Central memory CD8-positive, alpha-beta T cell (primary cell): ENCODE data around the gene TBR1.
A peak's percentile ranks its signal among the peaks of the same experiment; 100 is the strongest.

ENCODE experiments used
- ATAC-seq: fragments of 150-1000 bp; cut with Tn5 transposase; replicated peaks from 2 replicates; pipeline ENCODE4 v1.10.0; 2022; ENCODE audit warnings: mild to moderate bottlenecking, moderate FRiP score, moderate number of reproducible peaks; ENCODE audit not compliant: poor library complexity, severe bottlenecking; ENCODE audit errors: extremely low read depth
- DNase-seq, 2 donors: peaks; one replicate each; pipeline ENCODE4 v3.0.0; 2021; ENCODE audit warnings: low spot score in 2 of 2
- H3K27ac Mint-ChIP-seq: one replicate; pipeline ENCODE4 v1.8.0; 2022; ENCODE audit warnings: low read depth, mild to moderate bottlenecking, moderate library complexity, mixed read lengths
- H3K27me3 Mint-ChIP-seq: one replicate; pipeline ENCODE4 v1.8.0; 2022; ENCODE audit warnings: mixed read lengths
- H3K36me3 Mint-ChIP-seq: one replicate; pipeline ENCODE4 v1.8.0; 2022; ENCODE audit warnings: mild to moderate bottlenecking, moderate library complexity, mixed read lengths; ENCODE audit not compliant: insufficient read depth
- H3K4me1 Mint-ChIP-seq: one replicate; pipeline ENCODE4 v1.8.0; 2022; ENCODE audit warnings: mixed read lengths
- H3K4me3 Mint-ChIP-seq: one replicate; pipeline ENCODE4 v1.8.0; 2022; ENCODE audit warnings: mild to moderate bottlenecking, moderate library complexity, mixed read lengths
- H3K9me3 Mint-ChIP-seq: one replicate; pipeline ENCODE4 v1.8.0; 2022; ENCODE audit warnings: mixed read lengths

Gene TBR1

GRCh38 chr2:161425728-161426454 is 9.8 kb downstream of the TBR1 start:
- Mint-ChIP-seq H3K27ac (no peak overlapping the region), H3K4me3 (no peak overlapping the region), H3K9me3 (no peaks in the 10 kb centered on the region), H3K4me1 (peaks cover 19% of the 10 kb centered on the region), H3K36me3 (peaks cover 9% of the 10 kb centered on the region), H3K27me3 (peaks cover 87% of the 10 kb centered on the region)
- no peak for ATAC-seq
- no peak for DNase-seq

- DNase-seq, result no peak
- Mint-ChIP-seq H3K27ac (no peak overlapping the region), H3K4me3 (peak overlapping the region; percentile 37), H3K27me3 (peaks cover 87% of the 10 kb centered on the region), H3K4me1 (peaks cover 19% of the 10 kb centered on the region), H3K36me3 (peaks cover 9% of the 10 kb centered on the region), H3K9me3 (no peaks in the 10 kb centered on the region)
- no peak for ATAC-seq
Measured at GRCh38 chr2:161426455-161426921, 10.4 kb downstream of the TBR1 start.

GRCh38 chr2:161426922-161427663 is 11.0 kb downstream of the TBR1 start:
- DNase-seq, result no peak
- Mint-ChIP-seq H3K36me3 (peaks cover 9% of the 10 kb centered on the region), H3K4me1 (peaks cover 19% of the 10 kb centered on the region), H3K27me3 (peaks cover 87% of the 10 kb centered on the region), H3K27ac (no peak overlapping the region), H3K9me3 (no peaks in the 10 kb centered on the region), H3K4me3 (peak overlapping the region; percentile 37)
- ATAC-seq, result no peak

GRCh38 chr2:161427664-161428587 is 11.8 kb downstream of the TBR1 start:
- peaks cover 86% of the 10 kb centered on the region for H3K27me3 Mint-ChIP-seq
- H3K4me1 Mint-ChIP-seq, result peaks cover 19% of the 10 kb centered on the region
- ATAC-seq (no peak), DNase-seq (no peak)
- H3K36me3 Mint-ChIP-seq, result peaks cover 9% of the 10 kb centered on the region
- H3K27ac Mint-ChIP-seq, result no peak overlapping the region
- H3K4me3 Mint-ChIP-seq, result peak overlapping the region; percentile 37
- no peaks in the 10 kb centered on the region for H3K9me3 Mint-ChIP-seq

GRCh38 chr2:161430386-161430785 is 14.3 kb downstream of the TBR1 start:
- H3K36me3 Mint-ChIP-seq, result peaks cover 3% of the 10 kb centered on the region
- no peak for ATAC-seq

GRCh38 chr2:161432107-161432506 is 16.0 kb downstream of the TBR1 start:
- Mint-ChIP-seq H3K27ac (no peak overlapping the region), H3K9me3 (no peaks in the 10 kb centered on the region), H3K36me3 (peaks cover 3% of the 10 kb centered on the region), H3K4me1 (peaks cover 6% of the 10 kb centered on the region), H3K4me3 (no peak overlapping the region), H3K27me3 (peaks cover 72% of the 10 kb centered on the region)
- DNase-seq (no peak), ATAC-seq (no peak)

More at GRCh38 chr2:161430386-161430785, 14.3 kb downstream of the TBR1 start:
- peaks cover 8% of the 10 kb centered on the region for H3K4me1 Mint-ChIP-seq
- H3K4me3 Mint-ChIP-seq, result no peak overlapping the region
- peaks cover 84% of the 10 kb centered on the region for H3K27me3 Mint-ChIP-seq
- H3K27ac Mint-ChIP-seq, result no peak overlapping the region
- no peaks in the 10 kb centered on the region for H3K9me3 Mint-ChIP-seq
- DNase-seq, result no peak

- H3K27me3 Mint-ChIP-seq, result peaks cover 72% of the 10 kb centered on the region
Measured at GRCh38 chr2:161434118-161434517, 18.0 kb downstream of the TBR1 start.

GRCh38 chr2:161436411-161436810 is 20.3 kb downstream of the TBR1 start:
- no peak for DNase-seq
- H3K36me3 Mint-ChIP-seq, result no peaks in the 10 kb centered on the region
- H3K9me3 Mint-ChIP-seq, result no peaks in the 10 kb centered on the region
- no peak overlapping the region for H3K4me3 Mint-ChIP-seq
- no peak overlapping the region for H3K27ac Mint-ChIP-seq
- no peak for ATAC-seq
- H3K27me3 Mint-ChIP-seq, result peaks cover 55% of the 10 kb centered on the region
- no peaks in the 10 kb centered on the region for H3K4me1 Mint-ChIP-seq

More at GRCh38 chr2:161434118-161434517, 18.0 kb downstream of the TBR1 start:
- no peaks in the 10 kb centered on the region for H3K4me1 Mint-ChIP-seq
- H3K36me3 Mint-ChIP-seq, result no peaks in the 10 kb centered on the region
- no peak overlapping the region for H3K27ac Mint-ChIP-seq
- ATAC-seq, result no peak
- H3K9me3 Mint-ChIP-seq, result no peaks in the 10 kb centered on the region
- H3K4me3 Mint-ChIP-seq, result no peak overlapping the region
- no peak for DNase-seq

- no peak for DNase-seq
- H3K27ac Mint-ChIP-seq, result no peak overlapping the region
- H3K27me3 Mint-ChIP-seq, result peaks cover 41% of the 10 kb centered on the region
- no peaks in the 10 kb centered on the region for H3K4me1 Mint-ChIP-seq
- H3K36me3 Mint-ChIP-seq, result no peaks in the 10 kb centered on the region
- no peaks in the 10 kb centered on the region for H3K9me3 Mint-ChIP-seq
- no peak overlapping the region for H3K4me3 Mint-ChIP-seq
- no peak for ATAC-seq
Measured at GRCh38 chr2:161438598-161438997, 22.5 kb downstream of the TBR1 start.

- DNase-seq (no peak), ATAC-seq (no peak)
- Mint-ChIP-seq H3K4me3 (no peak overlapping the region), H3K4me1 (no peaks in the 10 kb centered on the region), H3K27ac (no peak overlapping the region), H3K36me3 (no peaks in the 10 kb centered on the region), H3K9me3 (no peaks in the 10 kb centered on the region), H3K27me3 (peaks cover 21% of the 10 kb centered on the region)
Measured at GRCh38 chr2:161445097-161445496, 29.0 kb downstream of the TBR1 start.

GRCh38 chr2:161448431-161448830 is 32.3 kb downstream of the TBR1 start:
- Mint-ChIP-seq H3K27ac (no peak overlapping the region), H3K36me3 (no peaks in the 10 kb centered on the region), H3K4me3 (no peak overlapping the region), H3K4me1 (no peaks in the 10 kb centered on the region), H3K27me3 (peaks cover 26% of the 10 kb centered on the region), H3K9me3 (no peaks in the 10 kb centered on the region)
- ATAC-seq, result no peak
- no peak for DNase-seq

- peaks cover 62% of the 10 kb centered on the region for H3K27me3 Mint-ChIP-seq
- H3K36me3 Mint-ChIP-seq, result no peaks in the 10 kb centered on the region
- no peak for DNase-seq
- ATAC-seq, result no peak
- H3K4me1 Mint-ChIP-seq, result no peaks in the 10 kb centered on the region
- H3K9me3 Mint-ChIP-seq, result no peaks in the 10 kb centered on the region
- no peak overlapping the region for H3K4me3 Mint-ChIP-seq
- no peak overlapping the region for H3K27ac Mint-ChIP-seq
Measured at GRCh38 chr2:161471631-161472030, 55.5 kb downstream of the TBR1 start.
